Fibroblast of lung (primary cell): ENCODE results near the gene SPATA33. TPM values are rescaled to one million over a fixed set of nuclear protein-coding genes. Genes with fewer than 3 reads are reported as not detected.
"Not testable (repeated sequence)": the region's sequence is repeated elsewhere in the genome, so short reads cannot be mapped to it uniquely, and the experiment has no call there.

ENCODE experiments used
- DNase-seq, 2 donors: peaks; one replicate each; pipeline versions ENCODE4 v3.0.0 to v3.0.0-alpha.2; 2010; ENCODE audit warnings: low read depth in 2 of 2
- H2AFZ ChIP-seq: 2 replicates; pipeline ENCODE4 v1.5.1; 2012; ENCODE audit warnings: low read length, control low read depth, inconsistent platforms
- H3K27ac ChIP-seq: 2 replicates; pipeline ENCODE4 v1.5.1; 2011; ENCODE audit warnings: low read length, control low read depth; ENCODE audit not compliant: insufficient read depth
- H3K27me3 ChIP-seq: 2 replicates; pipeline ENCODE4 v1.5.1; 2011; ENCODE audit warnings: mild to moderate bottlenecking, low read length; ENCODE audit not compliant: control insufficient read depth, insufficient read depth
- H3K36me3 ChIP-seq: 2 replicates; pipeline ENCODE4 v1.5.1; 2011; ENCODE audit warnings: low read length; ENCODE audit not compliant: control insufficient read depth, insufficient read depth
- H3K4me1 ChIP-seq: 2 replicates; pipeline ENCODE4 v1.5.1; 2011; ENCODE audit warnings: low read length; ENCODE audit not compliant: control insufficient read depth, insufficient read depth; ENCODE audit errors: extremely low read depth
- H3K4me2 ChIP-seq: 2 replicates; pipeline ENCODE4 v1.5.1; 2011; ENCODE audit warnings: low read length, control low read depth; ENCODE audit not compliant: insufficient read depth; ENCODE audit errors: extremely low read depth
- H3K4me3 ChIP-seq, 4 experiments: fragments of 200-600 bp in 1 of 4; sonication (generic) in 1 of 4; replicated peaks in 1 of 4; 2 replicates each; pipeline ENCODE4 v1.5.1; 2011 to 2016; ENCODE audit warnings: low read length in 4 of 4, low read depth in 3 of 4, mild to moderate bottlenecking in 3 of 4, control low read depth in 2 of 4, inconsistent platforms in 1 of 4, mixed read lengths in 1 of 4; ENCODE audit not compliant: insufficient read depth in 1 of 4; ENCODE audit errors: control extremely low read depth in 1 of 4
- H3K79me2 ChIP-seq: 2 replicates; pipeline ENCODE4 v1.5.1; 2012; ENCODE audit warnings: mild to moderate bottlenecking, low read length, inconsistent platforms; ENCODE audit not compliant: control insufficient read depth, insufficient read depth
- H3K9ac ChIP-seq: 2 replicates; pipeline ENCODE4 v1.5.1; 2011; ENCODE audit warnings: mild to moderate bottlenecking, low read length, control low read depth; ENCODE audit not compliant: insufficient read depth
- H3K9me3 ChIP-seq: 2 replicates; pipeline ENCODE4 v1.5.1; 2012; ENCODE audit warnings: low read depth, low read length; ENCODE audit not compliant: control insufficient read depth, insufficient read depth
- H4K20me1 ChIP-seq: 2 replicates; pipeline ENCODE4 v1.5.1; 2011; ENCODE audit warnings: low read length; ENCODE audit not compliant: control insufficient read depth, insufficient read depth; ENCODE audit errors: extremely low read depth
- EZH2 ChIP-seq: IDR thresholded peaks from 2 replicates; pipeline ENCODE4 v1.5.1; 2012; ENCODE audit warnings: low read length, control low read depth, mild to moderate bottlenecking; ENCODE audit errors: missing control alignments
- polyA plus RNA-seq, 2 donors: library from polyadenylated mRNA; depleted of rRNA in 1 of 2; stranded (reverse) in 1 of 2; unstranded in 1 of 2; fragments of >200 nt; gene quantifications; 2 replicates each; pipeline ENCODE4 v1.2.1, GENCODE V29; 2011 to 2012; ENCODE audit warnings: missing spikeins in 1 of 2
- total RNA-seq: library from RNA; depleted of rRNA; stranded (reverse); fragments of >200 nt; gene quantifications from 2 replicates; pipeline ENCODE4 v1.2.1, GENCODE V29; 2014
- TF ChIP-seq, protein P1 (sequence below), 2 donors: IDR thresholded peaks in 1 of 2; conservative IDR thresholded peaks in 1 of 2; 1 replicate in 1 of 2; 2 replicates in 1 of 2; pipeline ENCODE4 v1.5.1; 2011 to 2012; ENCODE audit warnings: low read length in 2 of 2, control low read depth in 1 of 2, inconsistent platforms in 1 of 2, low read depth in 1 of 2, mild to moderate bottlenecking in 1 of 2

The SPATA33 gene
- total and polyA plus RNA-seq, 2 donors (not counting 1 experiment from before 2014, with no cell fraction given), result 2.0 to 2.8 TPM

DNA sequence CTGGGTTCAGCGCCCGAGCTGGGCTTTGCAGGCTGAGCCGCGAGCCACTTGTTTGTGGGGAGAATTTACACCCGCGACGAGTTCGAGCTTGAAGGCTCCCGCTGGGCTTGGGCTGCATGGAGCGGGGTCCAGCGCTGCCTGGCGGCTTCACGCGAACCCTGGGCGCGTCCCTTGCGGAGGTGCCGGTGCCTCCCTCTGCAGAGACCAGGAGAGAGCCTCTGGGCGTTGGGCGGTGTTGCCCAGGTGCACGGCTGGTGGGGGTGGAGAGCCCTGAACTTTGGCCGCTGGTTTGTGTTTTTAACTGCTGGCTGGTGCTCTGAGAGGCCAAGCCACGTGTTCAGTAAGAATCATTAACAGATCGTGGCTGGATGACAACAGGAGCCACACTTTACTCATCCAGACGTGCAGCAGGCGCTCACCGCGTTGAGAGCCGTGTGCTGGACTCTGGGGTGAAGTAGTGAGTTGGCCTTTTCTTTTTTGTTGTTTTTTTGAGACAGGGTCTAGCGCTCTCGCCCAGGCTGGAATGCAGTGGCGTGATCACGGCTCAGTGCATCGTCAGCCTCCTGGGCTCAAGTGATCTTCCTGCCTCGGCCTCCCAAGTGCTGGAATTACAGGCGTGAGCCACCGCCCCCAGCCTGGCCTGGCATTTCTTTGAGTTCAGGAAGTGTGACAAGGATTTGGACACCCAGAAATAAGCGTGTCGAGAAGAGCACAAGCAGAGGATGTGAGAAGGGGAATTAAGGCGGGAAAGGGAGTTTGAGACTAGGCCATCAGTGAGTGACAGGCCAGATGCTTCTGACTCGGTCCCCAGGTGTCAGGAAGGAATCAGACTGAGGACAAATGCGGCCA, 29.7 kb downstream of the SPATA33 start:
- Histone ChIP-seq H3K9me3 (no peaks in the 10 kb centered on the region), H3K27ac (peak overlapping the region; percentile 67), H3K4me1 (peaks cover 6% of the 10 kb centered on the region), H3K27me3 (no peaks in the 10 kb centered on the region), H3K36me3 (peaks cover 17% of the 10 kb centered on the region), H3K79me2 (peaks cover 17% of the 10 kb centered on the region), H4K20me1 (no peaks in the 10 kb centered on the region), H2AFZ (no peak overlapping the region), H3K4me2 (peak overlapping the region; percentile 86), H3K4me3 (peak overlapping the region; percentile 65 to 94 (median 81)), H3K9ac (peak overlapping the region; percentile 68)
- peak; percentile 34 to 67 for DNase-seq
- no peak for TF ChIP-seq EZH2
- TF ChIP-seq, protein P1, sequence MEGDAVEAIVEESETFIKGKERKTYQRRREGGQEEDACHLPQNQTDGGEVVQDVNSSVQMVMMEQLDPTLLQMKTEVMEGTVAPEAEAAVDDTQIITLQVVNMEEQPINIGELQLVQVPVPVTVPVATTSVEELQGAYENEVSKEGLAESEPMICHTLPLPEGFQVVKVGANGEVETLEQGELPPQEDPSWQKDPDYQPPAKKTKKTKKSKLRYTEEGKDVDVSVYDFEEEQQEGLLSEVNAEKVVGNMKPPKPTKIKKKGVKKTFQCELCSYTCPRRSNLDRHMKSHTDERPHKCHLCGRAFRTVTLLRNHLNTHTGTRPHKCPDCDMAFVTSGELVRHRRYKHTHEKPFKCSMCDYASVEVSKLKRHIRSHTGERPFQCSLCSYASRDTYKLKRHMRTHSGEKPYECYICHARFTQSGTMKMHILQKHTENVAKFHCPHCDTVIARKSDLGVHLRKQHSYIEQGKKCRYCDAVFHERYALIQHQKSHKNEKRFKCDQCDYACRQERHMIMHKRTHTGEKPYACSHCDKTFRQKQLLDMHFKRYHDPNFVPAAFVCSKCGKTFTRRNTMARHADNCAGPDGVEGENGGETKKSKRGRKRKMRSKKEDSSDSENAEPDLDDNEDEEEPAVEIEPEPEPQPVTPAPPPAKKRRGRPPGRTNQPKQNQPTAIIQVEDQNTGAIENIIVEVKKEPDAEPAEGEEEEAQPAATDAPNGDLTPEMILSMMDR (conservative IDR thresholded peaks at IDR 0.05 in 1 of 2, IDR thresholded peaks at IDR 0.05 in 1 of 2; ENCODE audit: low read depth in 1 of 2, low read length in 2 of 2), result no peak

DNA sequence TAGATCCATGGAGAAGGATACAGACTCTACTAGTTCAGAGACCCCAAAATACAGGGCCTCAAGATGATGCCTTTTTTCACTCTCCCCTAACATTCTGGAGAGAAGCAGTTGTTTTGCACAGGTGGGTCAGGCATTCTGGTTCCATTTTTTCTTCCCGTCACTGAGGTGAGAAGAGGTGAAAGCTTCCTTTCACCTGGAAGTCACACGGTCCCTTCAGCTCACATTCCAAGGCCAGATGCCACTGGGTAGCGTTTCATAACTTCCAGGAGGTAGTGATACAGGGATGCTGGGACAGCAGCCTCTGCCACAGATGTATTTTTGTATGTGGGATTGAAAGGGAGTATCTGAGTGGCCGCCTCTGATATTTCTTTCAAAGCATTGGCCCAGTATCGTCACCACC, 30.8 kb downstream of the SPATA33 start:
- TF ChIP-seq, protein P1 (conservative IDR thresholded peaks at IDR 0.05 in 1 of 2, IDR thresholded peaks at IDR 0.05 in 1 of 2; ENCODE audit: low read depth in 1 of 2, low read length in 2 of 2), result no peak
- TF ChIP-seq EZH2, result no peak
- peaks cover 23% of the 10 kb centered on the region for H3K36me3 ChIP-seq
- peaks cover 6% of the 10 kb centered on the region for H3K4me1 ChIP-seq
- no peaks in the 10 kb centered on the region for H3K27me3 ChIP-seq
- H3K4me3 ChIP-seq, result no peak overlapping the region
- no peaks in the 10 kb centered on the region for H4K20me1 ChIP-seq
- no peak for DNase-seq
- H3K9me3 ChIP-seq, result no peaks in the 10 kb centered on the region
- H3K27ac ChIP-seq, result no peak overlapping the region
- no peak overlapping the region for H3K4me2 ChIP-seq
- no peak overlapping the region for H3K9ac ChIP-seq
- no peak overlapping the region for H2AFZ ChIP-seq
- peaks cover 17% of the 10 kb centered on the region for H3K79me2 ChIP-seq

DNA sequence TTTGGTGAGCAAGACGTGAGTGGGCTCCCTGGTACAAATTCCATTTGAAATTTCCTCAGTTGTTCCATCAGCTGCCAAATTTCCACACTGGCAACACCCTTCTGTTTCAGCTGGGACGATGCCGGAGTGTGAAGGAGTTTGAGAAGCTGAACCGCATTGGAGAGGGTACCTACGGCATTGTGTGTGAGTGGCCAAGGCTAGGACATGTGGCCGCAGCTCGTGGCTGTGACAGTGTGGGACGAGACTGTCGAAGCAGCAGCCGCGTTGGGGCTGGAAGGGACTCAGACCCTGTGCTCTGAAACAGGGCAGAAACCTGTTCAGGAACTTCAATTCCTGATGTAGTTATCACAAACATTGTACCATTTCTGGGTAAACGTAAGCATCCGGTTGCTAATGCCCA, 31.5 kb downstream of the SPATA33 start:
- Histone ChIP-seq H2AFZ (no peak overlapping the region), H3K9me3 (no peaks in the 10 kb centered on the region), H3K9ac (no peak overlapping the region), H3K36me3 (peaks cover 29% of the 10 kb centered on the region), H3K79me2 (peaks cover 17% of the 10 kb centered on the region), H3K4me1 (peaks cover 6% of the 10 kb centered on the region), H4K20me1 (no peaks in the 10 kb centered on the region), H3K27ac (no peak overlapping the region), H3K4me3 (no peak overlapping the region), H3K27me3 (no peaks in the 10 kb centered on the region), H3K4me2 (no peak overlapping the region)
- no peak for TF ChIP-seq EZH2
- DNase-seq, result no peak

DNA sequence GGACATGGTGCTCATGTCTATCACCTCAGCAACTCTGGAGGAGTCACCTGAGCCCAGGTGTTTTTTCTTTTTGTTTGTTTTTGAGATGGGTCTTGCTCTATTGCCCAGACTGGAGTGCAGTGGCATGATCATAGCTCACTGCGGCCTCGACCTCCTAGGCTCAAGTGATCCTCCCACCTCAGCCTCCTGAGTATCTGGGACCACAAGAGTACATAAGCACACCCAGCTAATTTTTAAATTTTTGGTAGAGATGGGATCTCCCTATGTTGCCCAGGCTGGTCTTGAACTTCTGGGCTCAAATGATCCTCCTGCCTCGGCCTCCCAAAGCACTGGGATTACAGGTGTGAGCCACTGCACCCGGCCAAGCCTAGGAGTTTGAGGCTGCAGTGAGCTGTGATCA, 32.0 kb downstream of the SPATA33 start:
- not testable (repeated sequence) for H2AFZ ChIP-seq, H3K4me3 ChIP-seq, H3K9ac ChIP-seq, DNase-seq, H3K4me1 ChIP-seq, H3K27me3 ChIP-seq, H3K9me3 ChIP-seq, H3K4me2 ChIP-seq, H3K27ac ChIP-seq, H4K20me1 ChIP-seq
- peaks cover 32% of the 10 kb centered on the region for H3K36me3 ChIP-seq
- H3K79me2 ChIP-seq, result peaks cover 17% of the 10 kb centered on the region
